ENCODE data around the gene LATS1. TPM values are rescaled to one million over a fixed set of nuclear protein-coding genes. Genes with fewer than 3 reads are reported as not detected.

The LATS1 gene
- total and polyA plus RNA-seq, 2 of the 8 experiments (the other 6 are each of a cell fraction or from before 2014, with no cell fraction given) = 8.9 to 21.7 TPM

- TF ChIP-seq CHD7 (IDR thresholded peaks at IDR 0.05; ENCODE audit: insufficient replicate concordance, low read length) = no peak
- no peak for TF ChIP-seq KDM4A (IDR thresholded peaks at IDR 0.05; ENCODE audit: low read depth, low read length, severe bottlenecking)
- no peak for TF ChIP-seq RAD21 (IDR thresholded peaks at IDR 0.05 in 1 of 2, conservative IDR thresholded peaks at IDR 0.05 in 1 of 2; ENCODE audit: low read depth in 2 of 2, low read length in 2 of 2)
- no peak for TF ChIP-seq BACH1 (IDR thresholded peaks at IDR 0.05; ENCODE audit: low read length)
- no peak for TF ChIP-seq CREB1 (IDR thresholded peaks at IDR 0.05)
- no peak for TF ChIP-seq SIN3A (conservative IDR thresholded peaks at IDR 0.05 in 1 of 2, IDR thresholded peaks at IDR 0.05 in 1 of 2; ENCODE audit: low read depth in 1 of 2, low read length in 2 of 2)
- TF ChIP-seq KDM5A (IDR thresholded peaks at IDR 0.05; ENCODE audit: low read length) = no peak
- TF ChIP-seq YY1 (IDR thresholded peaks at IDR 0.05; ENCODE audit: low read depth, low read length) = no peak
- TF ChIP-seq EZH2 (IDR thresholded peaks at IDR 0.05; ENCODE audit: low read depth, low read length, severe bottlenecking) = no peak
- no peak for TF ChIP-seq ATF3 (IDR thresholded peaks at IDR 0.05; ENCODE audit: insufficient read depth, low read depth, low read length)
Measured at GRCh38 chr6:149686230-149686629, 31.7 kb downstream of the LATS1 start (continued).

All from H1 (cell line).